HepG2 (cell line): ENCODE measurements around the gene CPHXL2. TPM values are rescaled to one million over a fixed set of nuclear protein-coding genes. Genes with fewer than 3 reads are reported as not detected.

Source experiments
- ATAC-seq: fragments of 200-7000 bp; cut with Tn5 transposase; 3 replicates; pipeline ENCODE4 v1.9.1; 2020; ENCODE audit warnings: mild to moderate bottlenecking, moderate library complexity
- BruUV-seq: library from RNA; stranded (reverse); fragments of 400-500 nt; replicated peaks from 2 replicates; lab custom pipeline; 2021; lab: Mats Ljungman, UMichigan
- CTCF ChIA-PET: fragments of 300-600 bp; formaldehyde crosslinking; extraction: SDS; loops from one replicate; lab custom pipeline; 2021; ENCODE audit warnings: low total read pairs, inconsistent platforms, low intra/inter-chr PET ratio; lab: Yijun Ruan, JAX
- POLR2A ChIA-PET: fragments of 350-600 bp; sonication (Branson Sonifier 250); formaldehyde crosslinking; loops from one replicate; lab custom pipeline; 2020; ENCODE audit warnings: antibody characterized with exemption, inconsistent platforms; lab: Yijun Ruan, JAX
- DNase-seq: peaks from one replicate; pipeline ENCODE4 v3.0.0-alpha.2; 2015; ENCODE audit warnings: low spot score
- FAIRE-seq: peaks from 3 replicates; lab custom pipeline; 2011; peaks lifted over from hg19 to GRCh38; lab: Jason Lieb, UNC
- H2AFZ ChIP-seq: one replicate; pipeline ENCODE4 v1.6.1; 2011; ENCODE audit warnings: low read length, inconsistent platforms
- H3K27ac ChIP-seq: fragments of 300-600 bp; 3 replicates; pipeline ENCODE4 v1.8.0; 2011; ENCODE audit warnings: mixed run types, mild to moderate bottlenecking, mixed read lengths, low read length, inconsistent platforms; ENCODE audit not compliant: insufficient read depth; ENCODE audit errors: extremely low read length
- H3K27me3 ChIP-seq, 2 experiments: fragments of 200-600 bp in 1 of 2; 2 replicates in 1 of 2; 3 replicates in 1 of 2; pipeline versions ENCODE4 v1.6.0 to v1.8.0; 2011; ENCODE audit warnings: low read length in 2 of 2, mild to moderate bottlenecking in 2 of 2, moderate library complexity in 2 of 2, inconsistent platforms in 1 of 2; ENCODE audit not compliant: insufficient read depth in 2 of 2, control insufficient read depth in 1 of 2
- H3K36me3 ChIP-seq, 2 experiments: fragments of 200-600 bp in 1 of 2; replicated peaks in 1 of 2; 2 replicates in 1 of 2; 3 replicates in 1 of 2; pipeline versions ENCODE4 v1.5.1 to v1.8.0; 2011; ENCODE audit warnings: low read length in 2 of 2, inconsistent platforms in 1 of 2; ENCODE audit not compliant: insufficient read depth in 2 of 2, control insufficient read depth in 1 of 2
- H3K4me1 ChIP-seq: 2 replicates; pipeline ENCODE4 v1.5.1; 2012; ENCODE audit warnings: low read length, inconsistent platforms; ENCODE audit not compliant: insufficient read depth
- H3K4me2 ChIP-seq: 2 replicates; pipeline ENCODE4 v1.6.0; 2011; ENCODE audit warnings: low read depth, low read length, inconsistent platforms
- H3K4me3 ChIP-seq, 3 experiments: fragments of 200-600 bp in 1 of 3; sonication (generic), shearing (Covaris generic) in 1 of 3; replicated peaks in 1 of 3; 2 replicates each; pipeline ENCODE4 v1.5.1; 2011 to 2016; ENCODE audit warnings: low read length in 3 of 3, inconsistent platforms in 2 of 3, low read depth in 2 of 3, mild to moderate bottlenecking in 2 of 3, control low read depth in 1 of 3, mixed read lengths in 1 of 3; ENCODE audit not compliant: insufficient read depth in 1 of 3
- H3K79me2 ChIP-seq: one replicate; pipeline ENCODE4 v1.6.1; 2011; ENCODE audit warnings: low read length, inconsistent platforms; ENCODE audit not compliant: insufficient read depth
- H3K9ac ChIP-seq: 2 replicates; pipeline ENCODE4 v1.6.0; 2011; ENCODE audit warnings: mild to moderate bottlenecking, low read depth, low read length, inconsistent platforms; ENCODE audit not compliant: insufficient read depth
- H3K9me3 ChIP-seq: 2 replicates; pipeline ENCODE4 v1.5.1; 2012; ENCODE audit warnings: mild to moderate bottlenecking, low read length
- H4K20me1 ChIP-seq: 2 replicates; pipeline ENCODE4 v1.6.0; 2011; ENCODE audit warnings: inconsistent platforms, mild to moderate bottlenecking, low read length, moderate library complexity; ENCODE audit not compliant: insufficient read depth
- RBFOX2 ChIP-seq: fragments of 200-400 bp; formaldehyde crosslinking; IDR thresholded peaks from 2 replicates; pipeline ENCODE4 v1.6.1; 2017; ENCODE audit warnings: low read depth, mild to moderate bottlenecking, low read length
- SRF ChIP-seq: IDR thresholded peaks from 2 replicates; pipeline ENCODE4 v1.6.1; 2011; ENCODE audit warnings: mild to moderate bottlenecking, low read depth, low read length, moderate library complexity
- ZFP36L1 ChIP-seq: sonication (generic); formaldehyde crosslinking; IDR thresholded peaks from 2 replicates; pipeline ENCODE4 v1.8.0; 2022; ENCODE audit warnings: mild to moderate bottlenecking, missing genetic modification reagents, moderate library complexity
- ZNF451 ChIP-seq: sonication (generic); formaldehyde crosslinking; IDR thresholded peaks from 2 replicates; pipeline ENCODE4 v1.5.0; 2020; ENCODE audit warnings: mild to moderate bottlenecking, missing genetic modification reagents
- WGBS: methylation state at CpG from one replicate; pipeline ENCODE4 v1.1.6; 2017; ENCODE audit warnings: low lambda C conversion rate; 5-methylcytosine and 5-hydroxymethylcytosine counted together
- in situ Hi-C: cut with HindIII; loops from 2 replicates; pipeline ENCODE4 v1.10.0; 2017; ENCODE audit warnings: low pct_unique_long_range_greater_than_20kb; ENCODE audit not compliant: extremely low pct_ligation_motif_present
- intact Hi-C: fragments of 100-400 bp; cut with micrococcal nuclease; formaldehyde crosslinking; loops from one replicate; pipeline ENCODE4 v1.10.0; 2022; ENCODE audit not compliant: unreplicated experiment
- polyA plus RNA-seq, 8 experiments: library from polyadenylated mRNA; depleted of rRNA in 3 of 8; stranded (reverse) in 7 of 8; unstranded in 1 of 8; fragments of >200 nt; fragmentation: Illumina TruSeq in 4 of 8; extraction: Trizol in 4 of 8; gene quantifications; 2 replicates each; pipeline versions ENCODE4 v1.2.1 to v1.2.3, GENCODE V29; 2011 to 2016; ENCODE audit warnings: low read depth in 4 of 8, missing spikeins in 1 of 8, mixed read lengths in 1 of 8; ENCODE audit not compliant: insufficient read depth in 1 of 8
- small RNA-seq, 3 experiments: library from RNA; depleted of rRNA; stranded (forward); fragments of <200 nt; gene quantifications; one replicate each; pipeline ENCODE3, GENCODE V24; 2012; ENCODE audit warnings: low read depth in 2 of 3, low replicate concordance in 1 of 3; ENCODE audit not compliant: insufficient read length in 3 of 3, insufficient read depth in 2 of 3
- total RNA-seq, 5 experiments: library from RNA; depleted of rRNA; stranded (reverse); fragments of >200 nt; fragmentation: Illumina TruSeq; extraction: Trizol; gene quantifications; 2 replicates each; pipeline ENCODE4 v1.2.3, GENCODE V29; 2016; ENCODE audit warnings: low read depth in 1 of 5

CPHXL2 gene
- total and polyA plus RNA-seq, 2 of the 13 experiments (the other 11 are each of a cell fraction or from before 2014, with no cell fraction given): not detected

DNA sequence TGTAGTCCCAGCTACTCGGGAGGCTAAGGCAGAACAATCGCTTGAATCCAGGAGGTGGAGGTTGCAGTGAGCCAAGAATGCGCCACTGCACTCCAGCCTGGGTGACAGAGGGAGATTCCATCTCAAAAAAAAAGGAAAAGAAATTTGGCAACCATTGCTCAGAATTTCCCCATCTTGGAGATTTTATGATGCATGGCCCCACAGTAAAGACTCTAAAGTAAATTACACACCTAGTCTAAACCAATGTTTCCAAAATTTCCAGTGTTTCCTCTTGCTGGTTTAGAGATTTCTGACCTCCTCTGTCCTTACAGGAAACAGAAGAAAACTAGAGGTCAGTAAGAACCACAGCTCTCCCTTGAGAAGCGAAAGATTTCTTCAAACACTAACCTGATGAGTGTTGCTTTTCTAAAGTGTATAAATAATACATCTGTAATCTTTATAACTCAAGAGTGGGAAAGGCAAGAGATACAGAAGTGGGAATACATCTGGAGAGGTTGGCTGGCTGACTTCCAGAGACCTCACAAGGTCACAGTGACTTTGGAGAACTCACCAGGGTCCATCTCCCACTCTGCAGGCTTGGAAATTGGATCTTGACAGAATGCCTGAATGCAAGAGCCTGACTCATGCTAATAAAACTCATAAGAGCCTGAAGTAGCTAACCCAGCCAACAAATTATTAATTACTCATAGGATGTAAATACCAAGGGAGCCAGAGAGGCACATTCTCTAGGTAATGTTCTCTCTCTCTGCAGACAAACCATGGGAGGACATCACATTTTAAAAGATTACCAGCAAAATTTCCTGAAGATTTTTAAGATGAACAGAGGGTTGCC is 62.5 kb downstream of the CPHXL2 start:
- no peak overlapping the region for H3K4me2 ChIP-seq
- FAIRE-seq (no peak), DNase-seq (no peak), ATAC-seq (no peak)
- WGBS: 99% methylated on average over 4 of the region's 4 CpGs
- H3K27ac ChIP-seq: no peak overlapping the region
- no peaks in the 10 kb centered on the region for H4K20me1 ChIP-seq
- H3K4me1 ChIP-seq: no peaks in the 10 kb centered on the region
- no peak overlapping the region for H3K9ac ChIP-seq
- no peak overlapping the region for H2AFZ ChIP-seq
- H3K9me3 ChIP-seq: no peaks in the 10 kb centered on the region
- POLR2A ChIA-PET: no interaction called here
- H3K79me2 ChIP-seq: no peaks in the 10 kb centered on the region
- in situ Hi-C loops (no loop called here), intact Hi-C loops (no loop called here)
- H3K27me3 ChIP-seq: no peaks in the 10 kb centered on the region
- TF ChIP-seq ZFP36L1: no peak
- TF ChIP-seq SRF: no peak
- no peak for TF ChIP-seq ZNF451 (CRISPR knock-in tag)
- TF ChIP-seq RBFOX2: no peak
- no TSS peak for BruUV-seq
- peaks cover 14 to 45% of the 10 kb centered on the region in 2 experiments; a peak in 4 of 5 replicates for H3K36me3 ChIP-seq
- H3K4me3 ChIP-seq: no peak overlapping the region
- CTCF ChIA-PET: no interaction called here

Small RNA genes lying within 50 kb of the gene (small RNA-seq; reads per million reads assigned to genes)
- 0 reads per million in 3 experiments for gene RN7SL520P

Other genes starting within 250 kb of the CPHXL2 start
- gene CFDP1, start 243.5 kb downstream of the CPHXL2 start, total RNA-seq (2016; rRNA removed; fragmentation: Illumina TruSeq; extraction: Trizol): 153 and 198 TPM in 2 replicates
- 59.8 and 78.6 TPM in 2 replicates for gene CFDP1, start 243.5 kb downstream of the CPHXL2 start, polyA plus RNA-seq (2011; rRNA removed)
- 39.7 and 44.7 TPM in 2 replicates for gene TMEM170A, start 212.3 kb downstream of the CPHXL2 start, total RNA-seq (2016; rRNA removed; fragmentation: Illumina TruSeq; extraction: Trizol)
- gene TMEM170A, start 212.3 kb downstream of the CPHXL2 start, polyA plus RNA-seq (2011; rRNA removed): 30.0 and 35.7 TPM in 2 replicates
- gene CHST6, start 181.6 kb downstream of the CPHXL2 start, total RNA-seq (2016; rRNA removed; fragmentation: Illumina TruSeq; extraction: Trizol): 0.32 and 0.91 TPM in 2 replicates
- gene CHST6, start 181.6 kb downstream of the CPHXL2 start, polyA plus RNA-seq (2011; rRNA removed): 0.18 and 0.25 TPM in 2 replicates
- gene CHST5, start 140.9 kb downstream of the CPHXL2 start, total RNA-seq (2016; rRNA removed; fragmentation: Illumina TruSeq; extraction: Trizol): not detected in 2 replicates
- gene CHST5, start 140.9 kb downstream of the CPHXL2 start, polyA plus RNA-seq (2011; rRNA removed): 0.05 TPM in 1 of 2 replicates, not detected in the other
- 2.3 and 3.5 TPM in 2 replicates for gene TMEM231, start 120.8 kb downstream of the CPHXL2 start, total RNA-seq (2016; rRNA removed; fragmentation: Illumina TruSeq; extraction: Trizol)
- 7.4 TPM in 2 replicates for gene TMEM231, start 120.8 kb downstream of the CPHXL2 start, polyA plus RNA-seq (2011; rRNA removed)
- gene GABARAPL2, start 110.6 kb downstream of the CPHXL2 start, total RNA-seq (2016; rRNA removed; fragmentation: Illumina TruSeq; extraction: Trizol): 76.4 and 82.4 TPM in 2 replicates
- gene GABARAPL2, start 110.6 kb downstream of the CPHXL2 start, polyA plus RNA-seq (2011; rRNA removed): 68.4 and 83.0 TPM in 2 replicates
- gene ADAT1, start 53.7 kb downstream of the CPHXL2 start, total RNA-seq (2016; rRNA removed; fragmentation: Illumina TruSeq; extraction: Trizol): 40.8 and 50.7 TPM in 2 replicates
- gene ADAT1, start 53.7 kb downstream of the CPHXL2 start, polyA plus RNA-seq (2011; rRNA removed): 15.5 and 18.4 TPM in 2 replicates
- 276 and 379 TPM in 2 replicates for gene KARS1, start 29.3 kb downstream of the CPHXL2 start, total RNA-seq (2016; rRNA removed; fragmentation: Illumina TruSeq; extraction: Trizol)
- 111 and 141 TPM in 2 replicates for gene KARS1, start 29.3 kb downstream of the CPHXL2 start, polyA plus RNA-seq (2011; rRNA removed)
- 50.2 and 53.1 TPM in 2 replicates for gene TERF2IP, start 29.2 kb downstream of the CPHXL2 start, total RNA-seq (2016; rRNA removed; fragmentation: Illumina TruSeq; extraction: Trizol)
- 22.5 and 26.4 TPM in 2 replicates for gene TERF2IP, start 29.2 kb downstream of the CPHXL2 start, polyA plus RNA-seq (2011; rRNA removed)
- not detected in 2 replicates for gene DUXB, start 24.5 kb upstream of the CPHXL2 start, total RNA-seq (2016; rRNA removed; fragmentation: Illumina TruSeq; extraction: Trizol)
- gene DUXB, start 24.5 kb upstream of the CPHXL2 start, polyA plus RNA-seq (2011; rRNA removed): not detected in 2 replicates
- gene CPHXL, start 49.5 kb upstream of the CPHXL2 start, total RNA-seq (2016; rRNA removed; fragmentation: Illumina TruSeq; extraction: Trizol): not detected in 2 replicates
- gene CPHXL, start 49.5 kb upstream of the CPHXL2 start, polyA plus RNA-seq (2011; rRNA removed): not detected in 2 replicates